Colonic mucosa (tissue), 4 donors: Measurements from ENCODE around the gene PACSIN1. TPM values are rescaled to one million over a fixed set of nuclear protein-coding genes. Genes with fewer than 3 reads are reported as not detected.

Source experiments
- DNase-seq: peaks from one replicate; pipeline ENCODE4 v3.0.0-alpha.2; 2020
- H3K27ac ChIP-seq: fragments of 200-600 bp; one replicate; pipeline ENCODE4 v1.8.0; 2021
- H3K27me3 ChIP-seq: fragments of 200-600 bp; one replicate; pipeline ENCODE4 v1.8.0; 2021
- H3K36me3 ChIP-seq: fragments of 200-600 bp; one replicate; pipeline ENCODE4 v1.8.0; 2021
- H3K4me1 ChIP-seq: fragments of 200-600 bp; one replicate; pipeline ENCODE4 v1.8.0; 2021; ENCODE audit warnings: mild to moderate bottlenecking
- H3K4me3 ChIP-seq: fragments of 200-600 bp; one replicate; pipeline ENCODE4 v1.8.0; 2021
- H3K9ac ChIP-seq, 2 donors: one replicate each; pipeline ENCODE4 v1.7.0; 2013; ENCODE audit warnings: control low read depth in 2 of 2, low read depth in 2 of 2, low read length in 2 of 2
- H3K9me3 ChIP-seq: fragments of 200-600 bp; one replicate; pipeline ENCODE4 v1.8.0; 2021
- intact Hi-C: fragments of 100-400 bp; cut with DNase I; formaldehyde crosslinking; loops from one replicate; pipeline ENCODE4 v1.14.1; 2022
- total RNA-seq, 2 donors: library from RNA; stranded (reverse); fragmentation: NEBNext Ultra II Directional in 1 of 2; extraction: Animal tissue kit (Norgen Biotek cat#: 25700) in 1 of 2; gene quantifications; one replicate each; pipeline ENCODE4 v1.2.1, GENCODE V29; 2021
- TF ChIP-seq, protein P1 (sequence below): fragments of 200-600 bp; IDR thresholded peaks from one replicate; pipeline ENCODE4 v1.8.0; 2022; ENCODE audit warnings: antibody characterized with exemption, mild to moderate bottlenecking
- donor health status: healthy.
- donor health status: DM: no; HTN: no; CAD: no.
- donor health status: DM: no; HTN: no; CAD: no.

PACSIN1 gene
- total RNA-seq, 2 donors from 2014 or later, result 0.05 to 0.37 TPM

DNA sequence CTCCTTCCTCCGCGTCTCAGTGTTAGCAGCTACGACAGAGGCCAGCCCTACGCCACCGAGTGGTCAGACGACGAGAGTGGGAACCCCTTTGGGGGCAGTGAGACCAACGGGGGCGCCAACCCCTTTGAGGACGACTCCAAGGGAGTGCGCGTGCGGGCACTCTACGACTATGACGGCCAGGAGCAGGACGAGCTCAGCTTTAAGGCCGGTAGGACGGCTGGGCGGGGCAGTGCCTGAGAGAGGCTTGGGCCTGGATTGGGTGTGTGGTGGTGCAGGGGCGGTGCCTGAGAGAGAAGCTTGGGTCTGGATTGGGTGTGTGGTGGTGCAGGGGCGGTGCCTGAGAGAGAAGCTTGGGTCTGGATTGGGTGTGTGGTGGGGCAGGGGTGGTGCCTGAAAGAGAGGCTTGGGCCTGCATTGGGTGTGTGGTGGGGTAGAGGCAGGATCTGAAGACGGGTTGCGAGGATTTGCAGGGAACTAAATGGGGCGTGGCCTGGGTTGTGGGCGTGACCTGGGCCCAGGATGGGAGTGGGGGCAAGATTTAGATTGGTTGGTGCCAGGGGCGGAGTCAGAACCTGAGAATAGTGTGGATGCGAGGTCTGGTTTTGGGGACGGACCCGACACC is 65.8 kb downstream of the PACSIN1 start:
- DNase-seq, result no peak
- Histone ChIP-seq H3K27ac (no peak overlapping the region), H3K27me3 (no peaks in the 10 kb centered on the region), H3K36me3 (no peaks in the 10 kb centered on the region), H3K4me1 (peaks cover 7% of the 10 kb centered on the region), H3K9me3 (no peaks in the 10 kb centered on the region), H3K9ac (no peak overlapping the region), H3K4me3 (no peak overlapping the region)
- intact Hi-C loops, result no loop called here
- TF ChIP-seq, protein P1, sequence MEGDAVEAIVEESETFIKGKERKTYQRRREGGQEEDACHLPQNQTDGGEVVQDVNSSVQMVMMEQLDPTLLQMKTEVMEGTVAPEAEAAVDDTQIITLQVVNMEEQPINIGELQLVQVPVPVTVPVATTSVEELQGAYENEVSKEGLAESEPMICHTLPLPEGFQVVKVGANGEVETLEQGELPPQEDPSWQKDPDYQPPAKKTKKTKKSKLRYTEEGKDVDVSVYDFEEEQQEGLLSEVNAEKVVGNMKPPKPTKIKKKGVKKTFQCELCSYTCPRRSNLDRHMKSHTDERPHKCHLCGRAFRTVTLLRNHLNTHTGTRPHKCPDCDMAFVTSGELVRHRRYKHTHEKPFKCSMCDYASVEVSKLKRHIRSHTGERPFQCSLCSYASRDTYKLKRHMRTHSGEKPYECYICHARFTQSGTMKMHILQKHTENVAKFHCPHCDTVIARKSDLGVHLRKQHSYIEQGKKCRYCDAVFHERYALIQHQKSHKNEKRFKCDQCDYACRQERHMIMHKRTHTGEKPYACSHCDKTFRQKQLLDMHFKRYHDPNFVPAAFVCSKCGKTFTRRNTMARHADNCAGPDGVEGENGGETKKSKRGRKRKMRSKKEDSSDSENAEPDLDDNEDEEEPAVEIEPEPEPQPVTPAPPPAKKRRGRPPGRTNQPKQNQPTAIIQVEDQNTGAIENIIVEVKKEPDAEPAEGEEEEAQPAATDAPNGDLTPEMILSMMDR, result no peak

DNA sequence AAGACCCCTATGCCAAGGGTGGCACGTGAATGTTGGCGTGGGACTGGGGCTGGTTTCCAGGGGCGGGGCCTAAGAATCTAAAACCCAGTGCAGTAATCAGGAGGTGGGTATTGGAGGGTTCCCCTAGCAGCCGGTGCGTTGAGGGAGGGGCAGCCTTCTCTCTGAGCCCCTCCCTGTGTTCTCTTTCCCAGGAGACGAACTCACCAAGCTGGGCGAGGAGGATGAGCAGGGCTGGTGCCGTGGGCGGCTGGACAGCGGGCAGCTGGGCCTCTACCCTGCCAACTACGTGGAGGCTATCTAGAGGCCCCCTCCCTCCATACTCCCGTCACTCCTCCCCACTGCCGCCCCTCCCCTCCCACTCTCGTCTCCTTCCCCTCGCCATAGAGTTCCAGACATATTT is 66.4 kb downstream of the PACSIN1 start:
- no peaks in the 10 kb centered on the region for H3K9me3 ChIP-seq
- DNase-seq, result no peak
- TF ChIP-seq, protein P1, result no peak
- no peak overlapping the region for H3K4me3 ChIP-seq
- peaks cover 7% of the 10 kb centered on the region for H3K4me1 ChIP-seq
- no peak overlapping the region for H3K9ac ChIP-seq
- intact Hi-C loops, result no loop called here
- no peaks in the 10 kb centered on the region for H3K36me3 ChIP-seq
- no peak overlapping the region for H3K27ac ChIP-seq
- no peaks in the 10 kb centered on the region for H3K27me3 ChIP-seq

DNA sequence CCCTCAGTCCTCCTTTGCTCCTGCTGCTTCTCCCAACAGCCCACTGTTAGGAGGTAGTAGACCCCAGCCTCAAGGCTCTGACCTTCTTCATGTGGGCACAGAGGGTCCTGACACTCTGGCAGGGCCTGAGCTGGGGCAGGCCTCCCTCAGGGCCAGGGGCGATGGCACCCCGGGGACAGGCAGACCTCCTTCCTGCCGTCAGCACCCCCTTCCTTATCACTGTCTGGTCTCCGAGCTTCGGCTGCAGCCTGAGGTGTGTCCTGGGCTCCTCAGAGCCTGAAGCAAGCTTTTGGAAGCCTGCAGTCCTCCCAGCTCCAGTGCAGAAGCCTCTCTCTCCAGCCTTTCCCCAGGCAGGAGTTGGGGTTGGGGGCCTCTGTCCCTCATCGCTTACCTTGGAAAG is 68.3 kb downstream of the PACSIN1 start:
- intact Hi-C loops, result no loop called here
- TF ChIP-seq, protein P1, result no peak
- Histone ChIP-seq H3K4me3 (no peak overlapping the region), H3K4me1 (peaks cover 7% of the 10 kb centered on the region), H3K27me3 (no peaks in the 10 kb centered on the region), H3K27ac (no peak overlapping the region), H3K9ac (no peak overlapping the region), H3K9me3 (no peaks in the 10 kb centered on the region), H3K36me3 (no peaks in the 10 kb centered on the region)
- DNase-seq, result no peak

DNA sequence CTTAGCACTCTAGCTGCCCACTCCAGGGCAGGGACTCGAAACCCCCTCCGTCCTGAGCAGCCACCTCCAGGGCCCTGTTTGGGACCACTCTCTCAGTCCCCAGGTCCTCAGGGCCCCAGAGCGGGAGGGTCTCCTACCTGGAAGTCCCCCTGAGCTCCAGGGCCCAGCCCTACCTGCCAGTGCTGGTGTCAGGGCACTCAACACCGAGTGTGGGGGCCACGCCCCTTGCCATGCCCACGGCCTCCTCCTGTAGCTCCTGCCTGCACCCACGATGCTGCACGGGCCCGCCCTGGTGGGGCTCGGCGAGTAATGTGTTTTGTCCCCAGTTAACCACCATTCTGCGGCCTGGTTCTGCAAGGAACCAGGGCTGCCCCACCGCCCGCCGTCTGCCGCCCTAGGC is 68.8 kb downstream of the PACSIN1 start:
- Histone ChIP-seq H3K9me3 (no peaks in the 10 kb centered on the region), H3K27me3 (no peaks in the 10 kb centered on the region), H3K9ac (no peak overlapping the region), H3K27ac (no peak overlapping the region), H3K36me3 (no peaks in the 10 kb centered on the region), H3K4me3 (no peak overlapping the region), H3K4me1 (peaks cover 7% of the 10 kb centered on the region)
- no peak for DNase-seq
- intact Hi-C loops, result no loop called here
- TF ChIP-seq, protein P1, result no peak

DNA sequence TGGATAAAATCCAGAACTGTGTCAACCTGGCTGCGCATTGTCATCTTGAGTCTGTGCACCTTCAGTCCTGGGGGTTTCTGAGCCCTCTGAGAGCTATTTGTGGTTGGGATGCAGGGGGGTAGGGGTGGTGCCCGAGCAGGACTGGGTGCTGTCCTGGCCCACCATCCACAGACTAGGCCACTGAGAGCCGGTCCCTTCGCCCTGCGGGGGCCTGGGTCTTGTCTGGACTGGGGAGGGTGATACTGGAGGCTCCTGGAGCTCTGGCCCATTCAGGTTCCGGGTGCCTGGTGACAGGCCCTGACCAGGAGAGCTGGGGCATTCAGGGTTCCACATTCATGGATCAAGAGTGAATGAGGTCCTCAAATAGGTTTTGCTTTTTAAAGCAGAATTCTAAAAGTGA is 69.3 kb downstream of the PACSIN1 start:
- Histone ChIP-seq H3K4me3 (no peak overlapping the region), H3K27ac (no peak overlapping the region), H3K4me1 (peaks cover 7% of the 10 kb centered on the region), H3K9me3 (no peaks in the 10 kb centered on the region), H3K9ac (peak overlapping the region in 1 of 2 donors; percentile 72), H3K36me3 (no peaks in the 10 kb centered on the region), H3K27me3 (no peaks in the 10 kb centered on the region)
- TF ChIP-seq, protein P1, result no peak
- DNase-seq, result no peak
- intact Hi-C loops, result no loop called here
